H9 (cell line): ENCODE results near the gene WIPF2. TPM values are rescaled to one million over a fixed set of nuclear protein-coding genes. Genes with fewer than 3 reads are reported as not detected.

Experiments used
- DNase-seq: peaks from one replicate; pipeline ENCODE4 v3.0.0-alpha.2; 2017
- H2AFZ ChIP-seq: one replicate; pipeline ENCODE4 v1.6.1; 2013; ENCODE audit warnings: mild to moderate bottlenecking, low read length, control low read depth, moderate library complexity
- H2AK5ac ChIP-seq: 2 replicates; pipeline ENCODE4 v1.6.1; 2013; ENCODE audit warnings: low read length, control low read depth, mixed read lengths; ENCODE audit not compliant: insufficient read length
- H2BK120ac ChIP-seq: one replicate; pipeline ENCODE4 v1.6.1; 2013; ENCODE audit warnings: low read depth, mild to moderate bottlenecking, low read length, control low read depth, inconsistent platforms; ENCODE audit not compliant: poor library complexity, severe bottlenecking
- H2BK12ac ChIP-seq: 2 replicates; pipeline ENCODE4 v1.6.1; 2013; ENCODE audit warnings: low read length, control low read depth, mixed read lengths, low read depth; ENCODE audit not compliant: insufficient read length
- H2BK15ac ChIP-seq: 2 replicates; pipeline ENCODE4 v1.6.1; 2013; ENCODE audit warnings: low read depth, low read length, control low read depth
- H2BK20ac ChIP-seq: one replicate; pipeline ENCODE4 v1.6.1; 2013; ENCODE audit warnings: low read depth, mild to moderate bottlenecking, low read length, control low read depth, inconsistent platforms; ENCODE audit not compliant: poor library complexity, severe bottlenecking
- H2BK5ac ChIP-seq: 2 replicates; pipeline ENCODE4 v1.6.1; 2013; ENCODE audit warnings: low read length, control low read depth, mixed read lengths; ENCODE audit not compliant: insufficient read length
- H3K14ac ChIP-seq: 2 replicates; pipeline ENCODE4 v1.6.1; 2013; ENCODE audit warnings: low read length, control low read depth; ENCODE audit not compliant: insufficient read depth
- H3K18ac ChIP-seq: 2 replicates; pipeline ENCODE4 v1.6.1; 2013; ENCODE audit warnings: low read depth, mild to moderate bottlenecking, mixed read lengths, low read length, control low read depth; ENCODE audit not compliant: insufficient read length
- H3K23ac ChIP-seq: 2 replicates; pipeline ENCODE4 v1.6.1; 2013; ENCODE audit warnings: low read length, control low read depth, mixed read lengths, low read depth; ENCODE audit not compliant: insufficient read length
- H3K23me2 ChIP-seq: 2 replicates; pipeline ENCODE4 v1.6.1; 2013; ENCODE audit warnings: low read depth, mild to moderate bottlenecking, mixed read lengths, low read length, control low read depth; ENCODE audit not compliant: insufficient read length, poor library complexity, severe bottlenecking
- H3K27ac ChIP-seq: 2 replicates; pipeline ENCODE4 v1.5.1; 2013; ENCODE audit warnings: low read length, control low read depth, mixed read lengths, low read depth; ENCODE audit not compliant: insufficient read length
- H3K27me3 ChIP-seq: 2 replicates; pipeline ENCODE4 v1.6.1; 2013; ENCODE audit warnings: low read length, control low read depth, inconsistent platforms; ENCODE audit not compliant: insufficient read depth
- H3K4ac ChIP-seq: 2 replicates; pipeline ENCODE4 v1.6.1; 2013; ENCODE audit warnings: low read depth, mild to moderate bottlenecking, control low read depth, inconsistent platforms, low read length, moderate library complexity
- H3K4me1 ChIP-seq: 2 replicates; pipeline ENCODE4 v1.6.1; 2013; ENCODE audit warnings: low read length, control low read depth, inconsistent platforms; ENCODE audit not compliant: insufficient read depth
- H3K4me2 ChIP-seq: 2 replicates; pipeline ENCODE4 v1.6.1; 2013; ENCODE audit warnings: low read length, control low read depth, mixed read lengths; ENCODE audit not compliant: insufficient read length, insufficient read depth
- H3K56ac ChIP-seq: 2 replicates; pipeline ENCODE4 v1.6.1; 2013; ENCODE audit warnings: low read depth, mild to moderate bottlenecking, mixed read lengths, low read length, control low read depth; ENCODE audit not compliant: insufficient read length
- H3K79me1 ChIP-seq: 2 replicates; pipeline ENCODE4 v1.6.1; 2013; ENCODE audit warnings: low read depth, mild to moderate bottlenecking, moderate library complexity, low read length, control low read depth, inconsistent platforms; ENCODE audit not compliant: insufficient read depth, poor library complexity, severe bottlenecking
- H3K79me2 ChIP-seq: 2 replicates; pipeline ENCODE4 v1.6.1; 2013; ENCODE audit warnings: low read length, control low read depth, inconsistent platforms; ENCODE audit not compliant: insufficient read depth
- H3K9ac ChIP-seq: 2 replicates; pipeline ENCODE4 v1.6.1; 2013; ENCODE audit warnings: low read length, control low read depth, mixed read lengths; ENCODE audit not compliant: insufficient read length; ENCODE audit errors: extremely low read depth
- H3K9me3 ChIP-seq: one replicate; pipeline ENCODE4 v1.6.1; 2013; ENCODE audit warnings: low read depth, low read length, inconsistent platforms; ENCODE audit not compliant: control insufficient read depth
- H3T11ph ChIP-seq: one replicate; pipeline ENCODE4 v1.6.1; 2013; ENCODE audit warnings: mild to moderate bottlenecking, low read length, control low read depth, inconsistent platforms
- H4K20me1 ChIP-seq: one replicate; pipeline ENCODE4 v1.6.1; 2013; ENCODE audit not compliant: control insufficient read depth, insufficient read length, insufficient read depth
- H4K5ac ChIP-seq: 2 replicates; pipeline ENCODE4 v1.6.1; 2013; ENCODE audit warnings: low read depth, mild to moderate bottlenecking, mixed read lengths, low read length, control low read depth; ENCODE audit not compliant: insufficient read length
- H4K8ac ChIP-seq: replicated peaks from 2 replicates; pipeline ENCODE4 v1.6.1; 2013; ENCODE audit warnings: low read length, control low read depth, mixed read lengths, low read depth; ENCODE audit not compliant: insufficient read length
- H4K91ac ChIP-seq: 2 replicates; pipeline ENCODE4 v1.6.1; 2013; ENCODE audit warnings: low read depth, mild to moderate bottlenecking, moderate library complexity, mixed read lengths, low read length, control low read depth; ENCODE audit not compliant: insufficient read length
- H3K27ac Mint-ChIP-seq, 3 experiments: 2 replicates in 2 of 3; 3 replicates in 1 of 3; pipeline ENCODE4 v1.8.0; 2020 to 2021; ENCODE audit warnings: mixed read lengths in 3 of 3, mild to moderate bottlenecking in 1 of 3, moderate library complexity in 1 of 3
- H3K27me3 Mint-ChIP-seq: 2 replicates; pipeline ENCODE4 v1.8.0; 2021; ENCODE audit warnings: low read depth, mild to moderate bottlenecking, moderate library complexity, mixed read lengths
- H3K36me3 Mint-ChIP-seq, 3 experiments: 2 replicates in 2 of 3; 3 replicates in 1 of 3; pipeline ENCODE4 v1.8.0; 2020 to 2021; ENCODE audit warnings: low read depth in 3 of 3, mixed read lengths in 3 of 3; ENCODE audit not compliant: insufficient read depth in 1 of 3
- H3K4me1 Mint-ChIP-seq, 2 experiments: 2 replicates each; pipeline ENCODE4 v1.8.0; 2020; ENCODE audit warnings: mixed read lengths in 2 of 2
- H3K4me3 Mint-ChIP-seq, 2 experiments: 2 replicates in 1 of 2; 3 replicates in 1 of 2; pipeline ENCODE4 v1.8.0; 2020 to 2021; ENCODE audit warnings: mild to moderate bottlenecking in 2 of 2, mixed read lengths in 2 of 2, moderate library complexity in 1 of 2
- H3K9me3 Mint-ChIP-seq, 2 experiments: 2 replicates in 1 of 2; 3 replicates in 1 of 2; pipeline ENCODE4 v1.8.0; 2020; ENCODE audit warnings: mild to moderate bottlenecking in 2 of 2, mixed read lengths in 2 of 2, moderate library complexity in 1 of 2
- WGBS: extraction: QIAGEN DNeasy Blood & Tissue Kit; methylation state at CpG from one replicate; pipeline ENCODE4 v1.1.7; 2013; ENCODE audit warnings: missing lambda C conversion rate, low lambda C conversion rate, mixed read lengths; ENCODE audit not compliant: insufficient read length; ENCODE audit errors: extremely low coverage; 5-methylcytosine and 5-hydroxymethylcytosine counted together
- total RNA-seq: library from RNA; stranded (reverse); gene quantifications from 2 replicates; pipeline ENCODE4 v1.2.1, GENCODE V29; 2021
- TF ChIP-seq, protein P1 (sequence below): fragments of 200-600 bp; sonication (generic); conservative IDR thresholded peaks from 3 replicates; pipeline ENCODE4 v1.8.0; 2021; ENCODE audit warnings: antibody characterized with exemption, mild to moderate bottlenecking

The WIPF2 gene
- total RNA-seq, 1 experiment from 2014 or later, result 24.2 TPM

- Histone ChIP-seq H3K56ac (no peak overlapping the region), H4K91ac (no peak overlapping the region), H3T11ph (no peak overlapping the region), H2BK12ac (no peak overlapping the region), H2BK120ac (no peak overlapping the region), H2BK5ac (no peak overlapping the region), H3K18ac (no peak overlapping the region), H3K23ac (no peak overlapping the region), H4K8ac (no peak overlapping the region), H2AK5ac (no peak overlapping the region), H3K9me3 (no peaks in the 10 kb centered on the region), H4K20me1 (no peaks in the 10 kb centered on the region), H3K27me3 (no peaks in the 10 kb centered on the region), H3K9ac (no peak overlapping the region), H3K4me2 (no peak overlapping the region), H2BK20ac (no peak overlapping the region), H3K23me2 (peaks cover 10% of the 10 kb centered on the region), H3K79me1 (no peaks in the 10 kb centered on the region), H4K5ac (no peak overlapping the region), H2BK15ac (no peak overlapping the region), H3K27ac (no peak overlapping the region), H3K4ac (no peak overlapping the region), H3K14ac (no peak overlapping the region), H3K4me1 (no peaks in the 10 kb centered on the region), H2AFZ (no peak overlapping the region), H3K79me2 (no peaks in the 10 kb centered on the region)
- Mint-ChIP-seq H3K27me3 (no peaks in the 10 kb centered on the region), H3K27ac (no peak overlapping the region), H3K4me3 (no peak overlapping the region), H3K36me3 (peaks cover 3 to 36% (median 19%) of the 10 kb centered on the region in 3 experiments; a peak in 5 of 7 replicates), H3K9me3 (no peaks in the 10 kb centered on the region), H3K4me1 (peaks cover 23% of the 10 kb centered on the region in 2 experiments)
- TF ChIP-seq, protein P1, sequence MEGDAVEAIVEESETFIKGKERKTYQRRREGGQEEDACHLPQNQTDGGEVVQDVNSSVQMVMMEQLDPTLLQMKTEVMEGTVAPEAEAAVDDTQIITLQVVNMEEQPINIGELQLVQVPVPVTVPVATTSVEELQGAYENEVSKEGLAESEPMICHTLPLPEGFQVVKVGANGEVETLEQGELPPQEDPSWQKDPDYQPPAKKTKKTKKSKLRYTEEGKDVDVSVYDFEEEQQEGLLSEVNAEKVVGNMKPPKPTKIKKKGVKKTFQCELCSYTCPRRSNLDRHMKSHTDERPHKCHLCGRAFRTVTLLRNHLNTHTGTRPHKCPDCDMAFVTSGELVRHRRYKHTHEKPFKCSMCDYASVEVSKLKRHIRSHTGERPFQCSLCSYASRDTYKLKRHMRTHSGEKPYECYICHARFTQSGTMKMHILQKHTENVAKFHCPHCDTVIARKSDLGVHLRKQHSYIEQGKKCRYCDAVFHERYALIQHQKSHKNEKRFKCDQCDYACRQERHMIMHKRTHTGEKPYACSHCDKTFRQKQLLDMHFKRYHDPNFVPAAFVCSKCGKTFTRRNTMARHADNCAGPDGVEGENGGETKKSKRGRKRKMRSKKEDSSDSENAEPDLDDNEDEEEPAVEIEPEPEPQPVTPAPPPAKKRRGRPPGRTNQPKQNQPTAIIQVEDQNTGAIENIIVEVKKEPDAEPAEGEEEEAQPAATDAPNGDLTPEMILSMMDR, result no peak
- no CpG with 5 or more reads among the region's 6 CpGs for WGBS
- no peak for DNase-seq
Observed at GRCh38 chr17:40188694-40189093, 30.4 kb upstream of the WIPF2 start.
